Heart left ventricle (tissue), 16 donors: ENCODE results near the gene PPA2. TPM values are rescaled to one million over a fixed set of nuclear protein-coding genes. Genes with fewer than 3 reads are reported as not detected.

Experiments used
- ATAC-seq, 4 donors: fragments of 200-7000 bp; cut with Tn5 transposase; one replicate each; pipeline ENCODE4 v1.9.1; 2020 to 2022; ENCODE audit warnings: moderate library complexity in 4 of 4, mild to moderate bottlenecking in 3 of 4, moderate number of reproducible peaks in 1 of 4
- DNase-seq, 5 donors: peaks; one replicate each; pipeline ENCODE4 v3.0.0-alpha.2; 2020
- H3K27ac ChIP-seq, 12 donors: fragments of 200-600 bp; sonication (generic) in 4 of 12; one replicate each; pipeline versions ENCODE4 v1.5.0 to v1.8.0; 2016 to 2022; ENCODE audit warnings: mild to moderate bottlenecking in 2 of 12
- H3K27me3 ChIP-seq, 9 donors: fragments of 200-600 bp; sonication (generic) in 2 of 9; one replicate each; pipeline versions ENCODE4 v1.5.1 to v1.8.0; 2016 to 2022; ENCODE audit warnings: mild to moderate bottlenecking in 3 of 9
- H3K36me3 ChIP-seq, 9 donors: fragments of 200-600 bp; sonication (generic) in 2 of 9; one replicate each; pipeline versions ENCODE4 v1.5.0 to v1.8.0; 2018 to 2022; ENCODE audit warnings: mild to moderate bottlenecking in 2 of 9
- H3K4me1 ChIP-seq, 12 donors: fragments of 200-600 bp; sonication (generic) in 4 of 12; one replicate each; pipeline versions ENCODE4 v1.5.0 to v1.8.0; 2016 to 2022; ENCODE audit warnings: mild to moderate bottlenecking in 3 of 12
- H3K4me3 ChIP-seq, 12 donors: fragments of 200-600 bp; sonication (generic) in 4 of 12; one replicate each; pipeline versions ENCODE4 v1.5.0 to v1.8.0; 2017 to 2022; ENCODE audit warnings: mild to moderate bottlenecking in 9 of 12, moderate library complexity in 4 of 12
- H3K9me3 ChIP-seq, 12 donors: fragments of 200-600 bp; sonication (generic) in 4 of 12; one replicate each; pipeline versions ENCODE4 v1.5.0 to v1.8.0; 2016 to 2022; ENCODE audit warnings: mild to moderate bottlenecking in 1 of 12
- POLR2A ChIP-seq, 2 donors: fragments of 450-650 bp; IDR thresholded peaks; one replicate each; pipeline ENCODE4 v1.6.1; 2017; ENCODE audit warnings: antibody characterized with exemption in 2 of 2, mild to moderate bottlenecking in 2 of 2, moderate library complexity in 2 of 2
- WGBS, 4 donors: extraction: QIAGEN DNeasy Blood & Tissue Kit in 2 of 4; methylation state at CpG; one replicate each; pipeline versions ENCODE4 v1.1.5 to v1.1.7; 2013 to 2018; 5-methylcytosine and 5-hydroxymethylcytosine counted together
- intact Hi-C, 10 donors: fragments of 100-400 bp; cut with DNase I; formaldehyde crosslinking; loops; one replicate each; pipeline versions ENCODE4 v1.11.1 to v1.14.2; 2022
- polyA plus RNA-seq, 2 donors: library from polyadenylated mRNA; stranded (reverse); fragments of 200-250 nt; gene quantifications; one replicate each; pipeline ENCODE4 v1.2.3, GENCODE V29; 2013
- total RNA-seq, 9 donors: library from RNA; depleted of rRNA in 2 of 9; stranded (reverse); fragments of >200 nt in 2 of 9; fragmentation: NEBNext Ultra II Directional in 3 of 9; extraction: Animal tissue kit (Norgen Biotek cat#: 25700) in 3 of 9; gene quantifications; one replicate each; pipeline versions ENCODE4 v1.1.0 to v1.2.4, GENCODE V29; 2016 to 2023
- TF ChIP-seq, protein P1 (sequence below), 12 donors: fragments of 200-600 bp; sonication (generic) in 4 of 12; IDR thresholded peaks; one replicate each; pipeline versions ENCODE4 v1.5.0 to v1.8.0; 2018 to 2022; ENCODE audit warnings: antibody characterized with exemption in 12 of 12, mild to moderate bottlenecking in 5 of 12
- donor health status: ischemic (EF 13 %, LVEDD 7.1; RV severe dilation, severe dysfunction).
- donor health status: healthy with polysubstance abuse.
- donor health status: DM: no; HTN: yes; CAD: no.
- donor health status: DM: no; HTN: no; CAD: no.
- donor health status: ischemic (EF 25% LVEDD 6.9; RV normal size, moderate dysfunction).
- donor health status: ischemic (EF 25% LVEDD 5.7; RV mildly dilated, moderate dysfunction).
- donor health status: healthy.
- donor health status: DM: yes; HTN: yes; CAD: no.
- donor health status: ischemic (EF 35%, LVEDD 5.7; RV mildly dilated, moderate dysfunction).
- donor health status: nonischemic (EF 11% LVEDD 7.7; RV severe dilation, severe dysfunction).
- donor health status: DM: yes; HTN: yes; CAD: no.
- donor health status: PGD.
- donor health status: ischemic (EF 29% LVEDD 5.4; RV normal size, mild dysfunction).
- donor health status: nonischemic (EF 23%, LVEDD 6.1; RV moderate dilation, normal function).

Gene PPA2
- total and polyA plus RNA-seq, 11 donors: 64.1 to 178 (median 87.6) TPM

DNA sequence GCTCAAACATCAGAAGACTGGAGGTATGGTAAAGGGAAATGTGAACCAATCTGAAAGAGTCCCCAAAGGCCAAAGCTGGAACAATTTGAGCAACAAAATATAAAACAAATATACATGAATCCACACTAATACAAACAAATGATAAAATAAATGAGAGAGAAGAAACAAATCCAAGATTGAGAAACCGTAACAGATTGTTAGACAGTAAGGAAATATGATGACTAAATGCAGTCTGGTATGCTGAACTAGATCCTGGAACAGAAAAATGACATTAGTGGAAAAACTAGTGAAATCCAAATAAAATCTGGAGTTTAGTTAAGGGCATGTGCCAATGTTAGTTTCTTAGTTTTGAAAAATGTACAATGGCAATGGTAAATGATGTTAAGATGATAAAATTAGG lies 15.9 kb downstream of the PPA2 start:
- no peak overlapping the region for H3K27ac ChIP-seq

DNA sequence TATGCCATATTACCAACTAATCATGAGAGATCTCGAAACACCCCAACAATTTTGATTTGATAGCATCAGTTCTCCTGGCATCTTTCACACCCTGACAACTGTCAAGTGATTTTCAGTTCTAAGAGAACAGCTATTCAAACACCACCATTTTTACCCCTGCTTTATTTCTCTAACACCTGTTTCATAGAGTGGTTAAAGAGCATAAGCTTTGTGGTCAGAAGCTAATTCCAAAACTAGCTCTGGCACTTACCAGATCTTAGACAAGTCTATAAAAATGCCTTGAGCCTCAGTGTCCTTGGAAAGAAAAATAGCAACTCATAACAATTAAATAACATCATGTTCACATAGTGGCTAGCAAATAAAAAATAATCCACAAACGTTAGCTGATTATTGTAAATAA lies 17.9 kb downstream of the PPA2 start:
- H3K4me3 ChIP-seq: no peak overlapping the region

More for the DNA sequence above, 15.9 kb downstream of the PPA2 start:
- TF ChIP-seq, protein P1, sequence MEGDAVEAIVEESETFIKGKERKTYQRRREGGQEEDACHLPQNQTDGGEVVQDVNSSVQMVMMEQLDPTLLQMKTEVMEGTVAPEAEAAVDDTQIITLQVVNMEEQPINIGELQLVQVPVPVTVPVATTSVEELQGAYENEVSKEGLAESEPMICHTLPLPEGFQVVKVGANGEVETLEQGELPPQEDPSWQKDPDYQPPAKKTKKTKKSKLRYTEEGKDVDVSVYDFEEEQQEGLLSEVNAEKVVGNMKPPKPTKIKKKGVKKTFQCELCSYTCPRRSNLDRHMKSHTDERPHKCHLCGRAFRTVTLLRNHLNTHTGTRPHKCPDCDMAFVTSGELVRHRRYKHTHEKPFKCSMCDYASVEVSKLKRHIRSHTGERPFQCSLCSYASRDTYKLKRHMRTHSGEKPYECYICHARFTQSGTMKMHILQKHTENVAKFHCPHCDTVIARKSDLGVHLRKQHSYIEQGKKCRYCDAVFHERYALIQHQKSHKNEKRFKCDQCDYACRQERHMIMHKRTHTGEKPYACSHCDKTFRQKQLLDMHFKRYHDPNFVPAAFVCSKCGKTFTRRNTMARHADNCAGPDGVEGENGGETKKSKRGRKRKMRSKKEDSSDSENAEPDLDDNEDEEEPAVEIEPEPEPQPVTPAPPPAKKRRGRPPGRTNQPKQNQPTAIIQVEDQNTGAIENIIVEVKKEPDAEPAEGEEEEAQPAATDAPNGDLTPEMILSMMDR (IDR thresholded peaks at IDR 0.05): no peak
- TF ChIP-seq POLR2A (IDR thresholded peaks at IDR 0.05): no peak
- H3K9me3 ChIP-seq: no peaks in the 10 kb centered on the region
- ATAC-seq: no peak
- H3K4me1 ChIP-seq: peaks cover 0 to 46% (median 13%) of the 10 kb centered on the region in 12 donors
- intact Hi-C loops: loop anchor here in 1 of 10 donors (10.0 kb wide), 1 partner anchor 63 kb away; no protein-coding TSS in a partner anchor
- peaks cover 0 to 17% (median 0%) of the 10 kb centered on the region in 9 donors for H3K36me3 ChIP-seq
- 85 to 93% (median 91%) methylated on average over 1 of the region's 1 CpG for WGBS, 4 donors
- H3K4me3 ChIP-seq: no peak overlapping the region
- no peak for DNase-seq
- H3K27me3 ChIP-seq: no peaks in the 10 kb centered on the region

DNA sequence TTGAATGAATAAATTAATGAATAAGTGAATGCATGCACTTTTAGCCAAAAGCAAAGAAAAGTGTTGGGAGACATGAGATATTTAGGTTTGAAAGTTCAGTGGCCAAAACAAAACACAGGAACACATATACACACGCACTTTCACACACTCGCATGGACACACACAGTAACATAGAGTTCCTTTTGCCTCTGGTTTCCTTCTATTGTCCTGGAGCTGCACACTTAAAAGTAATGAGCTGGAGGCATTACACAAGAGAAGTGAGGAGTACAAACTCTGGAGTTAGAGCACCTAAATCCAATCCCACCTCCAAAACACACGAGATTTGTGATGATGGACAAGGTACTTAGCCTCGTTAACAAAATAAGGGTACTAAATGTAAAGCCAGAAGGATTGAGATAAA lies 18.7 kb downstream of the PPA2 start:
- 44 to 55% (median 47%) methylated on average over 4 of the region's 4 CpGs for WGBS, 4 donors
- intact Hi-C loops: loop anchor here in 1 of 10 donors (10.0 kb wide), 1 partner anchor 60 kb away; no protein-coding TSS in a partner anchor
- H3K4me3 ChIP-seq: no peak overlapping the region
- peak in 2 of 4 donors; percentile 53 to 57 for ATAC-seq
- no peak for DNase-seq
- no peaks in the 10 kb centered on the region for H3K27me3 ChIP-seq
- H3K4me1 ChIP-seq: peaks cover 0 to 28% (median 11%) of the 10 kb centered on the region in 12 donors
- peaks cover 0 to 38% (median 9%) of the 10 kb centered on the region in 9 donors for H3K36me3 ChIP-seq
- TF ChIP-seq, protein P1 (IDR thresholded peaks at IDR 0.05): no peak
- TF ChIP-seq POLR2A (IDR thresholded peaks at IDR 0.05): no peak
- no peaks in the 10 kb centered on the region for H3K9me3 ChIP-seq
- H3K27ac ChIP-seq: peak overlapping the region in 1 of 12 donors; percentile 1

More for the DNA sequence above, 17.9 kb downstream of the PPA2 start:
- peaks cover 0 to 37% (median 9%) of the 10 kb centered on the region in 9 donors for H3K36me3 ChIP-seq
- no peaks in the 10 kb centered on the region for H3K27me3 ChIP-seq
- intact Hi-C loops: loop anchor here in 1 of 10 donors (10.0 kb wide), 1 partner anchor 61 kb away; no protein-coding TSS in a partner anchor
- DNase-seq (no peak), ATAC-seq (peak in 1 of 4 donors; percentile 38)
- H3K27ac ChIP-seq: no peak overlapping the region
- 50 to 62% (median 58%) methylated on average over 2 of the region's 2 CpGs for WGBS, 4 donors
- no peak for TF ChIP-seq POLR2A (IDR thresholded peaks at IDR 0.05)
- TF ChIP-seq, protein P1 (IDR thresholded peaks at IDR 0.05): no peak
- H3K4me1 ChIP-seq: peaks cover 0 to 34% (median 11%) of the 10 kb centered on the region in 12 donors
- no peaks in the 10 kb centered on the region for H3K9me3 ChIP-seq

DNA sequence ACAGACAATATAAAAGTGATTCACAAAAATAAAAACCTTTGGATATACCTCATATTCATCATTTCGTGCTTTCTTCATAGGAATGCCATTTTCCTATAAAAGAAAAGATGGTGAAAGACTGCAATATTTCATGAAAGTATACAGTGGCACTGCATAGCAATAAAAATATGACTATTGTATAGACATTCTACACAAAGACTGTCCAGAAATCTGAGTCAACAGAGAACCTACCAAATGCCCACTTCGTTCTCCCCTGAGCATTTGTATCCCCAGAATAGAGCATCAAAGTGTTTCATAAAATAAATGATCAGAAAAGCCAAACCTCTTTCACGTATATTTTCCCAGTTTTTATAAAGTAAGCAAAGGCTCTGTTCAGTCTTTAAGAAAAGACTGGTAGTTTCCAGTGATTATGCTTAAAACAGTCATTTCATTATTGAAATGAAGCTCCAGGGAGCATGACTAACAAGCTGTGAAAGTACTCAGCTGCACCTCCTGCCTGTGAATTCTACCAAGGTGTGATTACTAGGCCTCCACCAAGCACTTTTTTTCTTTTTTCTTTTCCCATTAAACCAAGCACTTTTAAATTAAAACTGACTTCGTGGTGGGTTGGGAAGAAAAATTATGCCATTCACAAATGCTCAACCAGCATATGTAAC lies 20.2 kb downstream of the PPA2 start:
- no peak for DNase-seq
- Histone ChIP-seq H3K4me3 (no peak overlapping the region), H3K27ac (no peak overlapping the region), H3K4me1 (peaks cover 0 to 28% (median 11%) of the 10 kb centered on the region in 12 donors), H3K27me3 (no peaks in the 10 kb centered on the region), H3K9me3 (no peaks in the 10 kb centered on the region), H3K36me3 (peaks cover 0 to 45% (median 9%) of the 10 kb centered on the region in 9 donors)
- no peak for TF ChIP-seq POLR2A (IDR thresholded peaks at IDR 0.05)
- TF ChIP-seq, protein P1 (IDR thresholded peaks at IDR 0.05): no peak
- intact Hi-C loops: loop anchor here in 1 of 10 donors (10.0 kb wide), 1 partner anchor 59 kb away; no protein-coding TSS in a partner anchor
- WGBS, 4 donors: 84 to 88% (median 85%) methylated on average over 4 of the region's 4 CpGs
- ATAC-seq: no peak
